Prostate gland (tissue), 2 donors: ENCODE data around the gene HERC3. TPM values are rescaled to one million over a fixed set of nuclear protein-coding genes. Genes with fewer than 3 reads are reported as not detected.

Experiments
- DNase-seq: peaks from one replicate; pipeline ENCODE4 v3.0.0-alpha.2; 2019; ENCODE audit warnings: low spot score
- H3K27ac ChIP-seq, 2 donors: fragments of 200-600 bp; sonication (generic); 2 replicates each; pipeline ENCODE4 v1.5.1; 2017 to 2019
- H3K27me3 ChIP-seq: fragments of 200-600 bp; sonication (generic); replicated peaks from 2 replicates; pipeline ENCODE4 v1.5.1; 2019; ENCODE audit not compliant: insufficient read depth
- H3K36me3 ChIP-seq, 2 donors: fragments of 200-600 bp; sonication (generic); 1 replicate in 1 of 2; 2 replicates in 1 of 2; pipeline versions ENCODE4 v1.5.1 to v1.8.1; 2017 to 2019
- H3K4me1 ChIP-seq: fragments of 200-600 bp; sonication (generic); replicated peaks from 2 replicates; pipeline ENCODE4 v1.5.1; 2019
- H3K4me3 ChIP-seq, 2 donors: fragments of 200-600 bp; sonication (generic); 2 replicates each; pipeline ENCODE4 v1.5.1; 2017 to 2019
- H3K9me3 ChIP-seq: fragments of 200-600 bp; sonication (generic); 2 replicates; pipeline ENCODE4 v1.5.1; 2017
- CTCF ChIP-seq, 4 experiments: fragments of 200-600 bp in 2 of 4; fragments of 450-650 bp in 2 of 4; sonication (generic) in 2 of 4; IDR thresholded peaks; 1 replicate in 3 of 4; 2 replicates in 1 of 4; pipeline ENCODE4 v1.5.1; 2016 to 2019; ENCODE audit warnings: antibody characterized with exemption in 4 of 4, mild to moderate bottlenecking in 2 of 4, moderate library complexity in 2 of 4
- POLR2A ChIP-seq: fragments of 450-650 bp; IDR thresholded peaks from one replicate; pipeline ENCODE4 v1.6.1; 2016; ENCODE audit warnings: antibody characterized with exemption, mild to moderate bottlenecking
- POLR2AphosphoS5 ChIP-seq: sonication (generic); formaldehyde crosslinking; IDR thresholded peaks from one replicate; pipeline ENCODE4 v1.6.1; 2017; ENCODE audit warnings: antibody characterized with exemption
- WGBS: methylation state at CpG from one replicate; pipeline ENCODE4 v1.1.5; 2018; 5-methylcytosine and 5-hydroxymethylcytosine counted together
- intact Hi-C: fragments of 100-400 bp; cut with DNase I; formaldehyde crosslinking; loops from one replicate; pipeline ENCODE4 v1.14.2; 2022
- total RNA-seq, 2 donors: library from RNA; depleted of rRNA; stranded (reverse); fragments of >200 nt; gene quantifications; one replicate each; pipeline ENCODE4 v1.1.0, GENCODE V29; 2016

HERC3 gene
- total RNA-seq, 2 donors from 2014 or later = 36.5 to 42.2 TPM

GRCh38 chr4:88573276-88573980 is 18.9 kb upstream of the HERC3 start:
- intact Hi-C loops = no loop called here
- 50% methylated on average over 2 of the region's 2 CpGs for WGBS
- Histone ChIP-seq H3K27ac (no peak overlapping the region), H3K9me3 (no peaks in the 10 kb centered on the region), H3K36me3 (no peaks in the 10 kb centered on the region), H3K4me3 (no peak overlapping the region), H3K4me1 (no peaks in the 10 kb centered on the region), H3K27me3 (no peaks in the 10 kb centered on the region)
- TF ChIP-seq POLR2A (no peak), CTCF (IDR thresholded peaks at IDR 0.05) (no peak), POLR2AphosphoS5 (no peak)
- DNase-seq = no peak

GRCh38 chr4:88573995-88574394 is 18.3 kb upstream of the HERC3 start:
- H3K27me3 ChIP-seq = no peaks in the 10 kb centered on the region
- no peak overlapping the region for H3K27ac ChIP-seq
- DNase-seq = no peak
- intact Hi-C loops = no loop called here
- TF ChIP-seq POLR2A (no peak), CTCF (IDR thresholded peaks at IDR 0.05) (no peak), POLR2AphosphoS5 (no peak)
- 70% methylated on average over 2 of the region's 2 CpGs for WGBS
- no peaks in the 10 kb centered on the region for H3K9me3 ChIP-seq
- H3K4me1 ChIP-seq = no peaks in the 10 kb centered on the region
- H3K36me3 ChIP-seq = no peaks in the 10 kb centered on the region
- H3K4me3 ChIP-seq = no peak overlapping the region

- TF ChIP-seq POLR2AphosphoS5 (no peak), POLR2A (no peak), CTCF (IDR thresholded peaks at IDR 0.05) (no peak)
- Histone ChIP-seq H3K9me3 (no peaks in the 10 kb centered on the region), H3K4me1 (no peaks in the 10 kb centered on the region), H3K36me3 (no peaks in the 10 kb centered on the region), H3K4me3 (no peak overlapping the region), H3K27ac (no peak overlapping the region), H3K27me3 (no peaks in the 10 kb centered on the region)
- WGBS = 68% methylated on average over 1 of the region's 1 CpG
- intact Hi-C loops = no loop called here
- DNase-seq = no peak
These were observed 17.1 kb upstream of the HERC3 start for GRCh38 chr4:88575186-88575585.

DNA sequence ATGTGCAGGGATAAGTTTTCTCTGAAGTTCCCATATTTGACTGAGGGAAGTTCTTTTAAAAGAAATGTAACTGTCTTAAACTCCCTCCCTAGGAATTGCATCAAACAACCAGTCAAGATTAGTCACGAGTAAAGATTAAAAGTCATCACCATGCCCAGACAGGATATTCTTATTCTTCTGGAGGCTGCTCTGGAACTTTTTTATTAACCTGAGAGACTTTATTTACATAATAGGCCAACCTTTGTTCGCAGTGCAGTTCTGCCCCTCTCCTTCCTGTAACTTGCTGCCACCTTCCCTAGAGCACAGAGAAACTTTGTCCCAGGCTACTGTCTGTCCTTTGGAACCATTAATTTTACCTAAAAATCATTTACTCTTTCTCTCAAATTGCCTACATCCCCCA is 9.8 kb upstream of the HERC3 start:
- Histone ChIP-seq H3K36me3 (no peaks in the 10 kb centered on the region), H3K27ac (no peak overlapping the region), H3K9me3 (no peaks in the 10 kb centered on the region), H3K4me1 (no peaks in the 10 kb centered on the region), H3K4me3 (no peak overlapping the region), H3K27me3 (no peaks in the 10 kb centered on the region)
- no peak for DNase-seq
- 55% methylated on average over 2 of the region's 2 CpGs for WGBS
- intact Hi-C loops = no loop called here
- no peak for TF ChIP-seq POLR2AphosphoS5

- Histone ChIP-seq H3K4me3 (no peak overlapping the region), H3K27ac (no peak overlapping the region), H3K4me1 (no peaks in the 10 kb centered on the region), H3K9me3 (no peaks in the 10 kb centered on the region), H3K27me3 (no peaks in the 10 kb centered on the region), H3K36me3 (no peaks in the 10 kb centered on the region)
- DNase-seq = no peak
- no peak for TF ChIP-seq POLR2AphosphoS5
- no peak for TF ChIP-seq POLR2A
- TF ChIP-seq CTCF (IDR thresholded peaks at IDR 0.05) = no peak
- intact Hi-C loops = no loop called here
- WGBS = 93% methylated on average over 3 of the region's 3 CpGs
These were observed 8.4 kb upstream of the HERC3 start for GRCh38 chr4:88583631-88584470.
